ENCODE measurements around the gene BST1.

DNA sequence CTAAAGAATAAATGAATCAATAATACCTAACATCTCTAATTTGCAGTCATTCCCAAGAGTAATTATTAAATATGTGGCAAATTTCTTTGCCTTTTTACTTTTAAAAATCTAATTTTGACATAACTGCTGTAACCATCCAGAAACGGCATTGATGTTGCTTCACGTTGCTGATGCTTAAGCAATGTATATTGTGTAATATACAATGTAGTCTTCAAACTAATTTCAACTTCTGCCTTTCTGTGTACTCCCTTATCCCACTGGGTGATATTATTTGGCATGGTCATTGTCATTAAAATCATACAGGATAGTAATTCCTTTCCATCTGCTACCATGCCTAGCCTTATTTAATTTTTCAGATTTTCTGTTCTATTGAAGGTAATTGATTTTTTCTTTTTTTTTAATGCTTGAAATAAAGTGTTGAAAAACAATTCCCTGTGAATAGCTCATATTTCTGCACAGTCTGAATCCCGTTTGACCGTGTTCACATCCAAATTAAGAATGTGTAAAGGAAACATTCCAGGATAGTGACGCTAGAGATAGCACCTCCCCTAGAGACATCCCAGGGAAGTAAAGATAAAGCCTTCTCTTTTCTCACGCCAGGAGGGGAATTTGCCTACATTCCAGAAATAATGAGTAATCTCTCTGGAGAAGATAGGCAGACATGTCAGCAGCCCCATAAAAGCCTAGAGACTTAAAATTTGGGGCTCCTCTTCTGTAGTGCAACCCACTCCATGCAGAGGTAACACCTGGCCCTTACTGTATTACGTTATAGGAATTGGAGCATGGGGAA, 12.7 kb upstream of the BST1 start:
- TF ChIP-seq POLR2AphosphoS5 (IDR thresholded peaks at IDR 0.05) (peak in 1 of 2 donors; percentile 43), EP300 (IDR thresholded peaks at IDR 0.05) (no peak)
- TF ChIP-seq, protein P1, sequence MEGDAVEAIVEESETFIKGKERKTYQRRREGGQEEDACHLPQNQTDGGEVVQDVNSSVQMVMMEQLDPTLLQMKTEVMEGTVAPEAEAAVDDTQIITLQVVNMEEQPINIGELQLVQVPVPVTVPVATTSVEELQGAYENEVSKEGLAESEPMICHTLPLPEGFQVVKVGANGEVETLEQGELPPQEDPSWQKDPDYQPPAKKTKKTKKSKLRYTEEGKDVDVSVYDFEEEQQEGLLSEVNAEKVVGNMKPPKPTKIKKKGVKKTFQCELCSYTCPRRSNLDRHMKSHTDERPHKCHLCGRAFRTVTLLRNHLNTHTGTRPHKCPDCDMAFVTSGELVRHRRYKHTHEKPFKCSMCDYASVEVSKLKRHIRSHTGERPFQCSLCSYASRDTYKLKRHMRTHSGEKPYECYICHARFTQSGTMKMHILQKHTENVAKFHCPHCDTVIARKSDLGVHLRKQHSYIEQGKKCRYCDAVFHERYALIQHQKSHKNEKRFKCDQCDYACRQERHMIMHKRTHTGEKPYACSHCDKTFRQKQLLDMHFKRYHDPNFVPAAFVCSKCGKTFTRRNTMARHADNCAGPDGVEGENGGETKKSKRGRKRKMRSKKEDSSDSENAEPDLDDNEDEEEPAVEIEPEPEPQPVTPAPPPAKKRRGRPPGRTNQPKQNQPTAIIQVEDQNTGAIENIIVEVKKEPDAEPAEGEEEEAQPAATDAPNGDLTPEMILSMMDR (IDR thresholded peaks at IDR 0.05), result no peak

All from upper lobe of left lung (tissue), 4 donors.